SK-N-MC (cell line): ENCODE data around the gene DPH5.

ENCODE experiments used
- EZH2 ChIP-seq: fragments of 200-600 bp; sonication (generic); IDR thresholded peaks from one replicate; pipeline ENCODE4 v1.6.1; 2017; ENCODE audit warnings: antibody characterized with exemption
- POLR2AphosphoS5 ChIP-seq: IDR thresholded peaks from 2 replicates; pipeline ENCODE4 v1.6.1; 2012; ENCODE audit warnings: mild to moderate bottlenecking, low read depth, low read length, borderline replicate concordance

- no peak for TF ChIP-seq POLR2AphosphoS5
- no peak for TF ChIP-seq EZH2
Observed at GRCh38 chr1:101065575-101065974, 40.0 kb upstream of the DPH5 start.
